HepG2 (cell line): Measurements from ENCODE around the gene PIKFYVE. TPM values are rescaled to one million over a fixed set of nuclear protein-coding genes. Genes with fewer than 3 reads are reported as not detected.

Experiments
- ATF2 ChIP-seq: sonication (generic); formaldehyde crosslinking; IDR thresholded peaks from 2 replicates; pipeline ENCODE4 v1.4.0; 2020; ENCODE audit warnings: missing genetic modification reagents
- EHMT2 ChIP-seq: fragments of 200-600 bp; sonication (generic); IDR thresholded peaks from 2 replicates; pipeline ENCODE4 v1.7.0; 2017; ENCODE audit warnings: antibody characterized with exemption, low read depth, low read length, borderline replicate concordance
- ELF3 ChIP-seq: IDR thresholded peaks from 2 replicates; pipeline ENCODE4 v1.6.1; 2016; ENCODE audit warnings: missing genetic modification reagents, missing compliant biosample characterization
- EP300 ChIP-seq, 3 experiments: sonication (generic) in 1 of 3; formaldehyde crosslinking in 1 of 3; IDR thresholded peaks; 2 replicates each; pipeline versions ENCODE4 v1.5.1 to v1.6.1; 2011 to 2020; ENCODE audit warnings: low read depth in 2 of 3, low read length in 2 of 3, borderline replicate concordance in 1 of 3, improper control_type of control experiment in 1 of 3, mild to moderate bottlenecking in 1 of 3, missing genetic modification reagents in 1 of 3, moderate library complexity in 1 of 3
- HNF4G ChIP-seq, 2 experiments: sonication (generic) in 1 of 2; formaldehyde crosslinking in 1 of 2; IDR thresholded peaks; 2 replicates each; pipeline versions ENCODE4 v1.4.0 to v1.6.1; 2011 to 2020; ENCODE audit warnings: borderline replicate concordance in 2 of 2, low read depth in 2 of 2, mild to moderate bottlenecking in 2 of 2, low read length in 1 of 2, missing genetic modification reagents in 1 of 2, moderate library complexity in 1 of 2
- MEIS1 ChIP-seq: sonication (generic); formaldehyde crosslinking; IDR thresholded peaks from 2 replicates; pipeline ENCODE4 v1.9.0; 2021; ENCODE audit warnings: mild to moderate bottlenecking, missing genetic modification reagents, moderate library complexity, borderline replicate concordance
- NR2F2 ChIP-seq: IDR thresholded peaks from 2 replicates; pipeline ENCODE4 v1.6.1; 2012; ENCODE audit warnings: low read depth, inconsistent platforms, borderline replicate concordance
- ZNF383 ChIP-seq: sonication (generic); formaldehyde crosslinking; IDR thresholded peaks from 2 replicates; pipeline ENCODE4 v1.4.0; 2020; ENCODE audit warnings: missing genetic modification reagents, mild to moderate bottlenecking, borderline replicate concordance
- ZNF414 ChIP-seq: sonication (generic); formaldehyde crosslinking; IDR thresholded peaks from 2 replicates; pipeline ENCODE4 v1.5.0; 2020; ENCODE audit warnings: missing genetic modification reagents
- ZNF746 ChIP-seq: sonication (generic); formaldehyde crosslinking; IDR thresholded peaks from 2 replicates; pipeline ENCODE4 v1.8.0; 2022; ENCODE audit warnings: mild to moderate bottlenecking, missing genetic modification reagents
- polyA plus RNA-seq, 8 experiments: library from polyadenylated mRNA; depleted of rRNA in 3 of 8; stranded (reverse) in 7 of 8; unstranded in 1 of 8; fragments of >200 nt; fragmentation: Illumina TruSeq in 4 of 8; extraction: Trizol in 4 of 8; gene quantifications; 2 replicates each; pipeline versions ENCODE4 v1.2.1 to v1.2.3, GENCODE V29; 2011 to 2016; ENCODE audit warnings: low read depth in 4 of 8, missing spikeins in 1 of 8, mixed read lengths in 1 of 8; ENCODE audit not compliant: insufficient read depth in 1 of 8
- total RNA-seq, 5 experiments: library from RNA; depleted of rRNA; stranded (reverse); fragments of >200 nt; fragmentation: Illumina TruSeq; extraction: Trizol; gene quantifications; 2 replicates each; pipeline ENCODE4 v1.2.3, GENCODE V29; 2016; ENCODE audit warnings: low read depth in 1 of 5
- TF ChIP-seq, protein P1 (sequence below): IDR thresholded peaks from 2 replicates; pipeline ENCODE4 v1.6.1; 2018; ENCODE audit warnings: missing genetic modification reagents, mild to moderate bottlenecking, missing compliant biosample characterization

The PIKFYVE gene
- total and polyA plus RNA-seq, 2 of the 13 experiments (the other 11 are each of a cell fraction or from before 2014, with no cell fraction given), result 20.2 to 21.7 TPM

GRCh38 chr2:208369091-208369490 is 103.0 kb downstream of the PIKFYVE start (continued):
- TF ChIP-seq HNF4G (IDR thresholded peaks at IDR 0.05; ENCODE audit: borderline replicate concordance, low read depth, low read length) (peak; percentile 7; the same call in 1 of the 2 replicates), HNF4G (CRISPR knock-in tag; IDR thresholded peaks at IDR 0.05; ENCODE audit: borderline replicate concordance, low read depth) (no peak), EHMT2 (no peak), ELF3 (CRISPR knock-in tag) (0 out of 2 replicates have a peak, but pooled peaks have one; percentile 18), EP300 (IDR thresholded peaks at IDR 0.05; ENCODE audit: low read depth in 2 of 2, low read length in 2 of 2) (peak in 1 of 2 experiments; percentile 70; a peak in 2 of 4 replicates), EP300 (CRISPR knock-in tag; IDR thresholded peaks at IDR 0.05; ENCODE audit: borderline replicate concordance) (no peak), ZNF414 (CRISPR knock-in tag) (no peak), NR2F2 (0 out of 2 replicates have a peak, but pooled peaks have one; percentile 37), ATF2 (CRISPR knock-in tag) (no peak), MEIS1 (peak; percentile 93), ZNF746 (CRISPR knock-in tag) (no peak), ZNF383 (CRISPR knock-in tag) (no peak)
- TF ChIP-seq, protein P1, sequence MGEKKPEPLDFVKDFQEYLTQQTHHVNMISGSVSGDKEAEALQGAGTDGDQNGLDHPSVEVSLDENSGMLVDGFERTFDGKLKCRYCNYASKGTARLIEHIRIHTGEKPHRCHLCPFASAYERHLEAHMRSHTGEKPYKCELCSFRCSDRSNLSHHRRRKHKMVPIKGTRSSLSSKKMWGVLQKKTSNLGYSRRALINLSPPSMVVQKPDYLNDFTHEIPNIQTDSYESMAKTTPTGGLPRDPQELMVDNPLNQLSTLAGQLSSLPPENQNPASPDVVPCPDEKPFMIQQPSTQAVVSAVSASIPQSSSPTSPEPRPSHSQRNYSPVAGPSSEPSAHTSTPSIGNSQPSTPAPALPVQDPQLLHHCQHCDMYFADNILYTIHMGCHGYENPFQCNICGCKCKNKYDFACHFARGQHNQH (CRISPR knock-in tag), result no peak
